HEK293 (cell line): ENCODE data around the gene ANO6.

ENCODE experiments used
- KLF16 ChIP-seq: fragments of 450-650 bp; formaldehyde crosslinking; IDR thresholded peaks from 2 replicates; pipeline ENCODE4 v1.5.1; 2017; ENCODE audit warnings: missing biosample characterization, missing genetic modification characterization
- SP3 ChIP-seq: fragments of 450-650 bp; formaldehyde crosslinking; IDR thresholded peaks from 2 replicates; pipeline ENCODE4 v1.5.1; 2016; ENCODE audit warnings: missing biosample characterization, missing genetic modification characterization
- YY1 ChIP-seq: fragments of 450-650 bp; formaldehyde crosslinking; IDR thresholded peaks from 2 replicates; pipeline ENCODE4 v1.5.1; 2018; ENCODE audit warnings: missing biosample characterization, missing genetic modification characterization
- ZBTB8A ChIP-seq: fragments of 450-650 bp; formaldehyde crosslinking; IDR thresholded peaks from 2 replicates; pipeline ENCODE4 v1.5.1; 2016; ENCODE audit warnings: missing biosample characterization, missing genetic modification characterization
- ZFP3 ChIP-seq: fragments of 450-650 bp; formaldehyde crosslinking; IDR thresholded peaks from 2 replicates; pipeline ENCODE4 v1.5.1; 2016; ENCODE audit warnings: low read depth, missing biosample characterization, missing genetic modification characterization
- ZNF366 ChIP-seq: fragments of 450-650 bp; formaldehyde crosslinking; conservative IDR thresholded peaks from 2 replicates; pipeline ENCODE4 v1.5.1; 2016; ENCODE audit warnings: missing biosample characterization, missing genetic modification characterization
- ZNF37A ChIP-seq: fragments of 450-650 bp; IDR thresholded peaks from 2 replicates; pipeline ENCODE4 v1.5.1; 2018; ENCODE audit warnings: missing biosample characterization, missing genetic modification characterization
- ZNF76 ChIP-seq: fragments of 450-650 bp; formaldehyde crosslinking; IDR thresholded peaks from 2 replicates; pipeline ENCODE4; 2016; ENCODE audit warnings: low read depth, missing biosample characterization, missing genetic modification characterization, borderline replicate concordance
- ZNF776 ChIP-seq: fragments of 450-650 bp; formaldehyde crosslinking; IDR thresholded peaks from 2 replicates; pipeline ENCODE4 v1.5.0; 2017; ENCODE audit warnings: missing biosample characterization, missing genetic modification characterization, borderline replicate concordance
- ZXDB ChIP-seq: fragments of 450-650 bp; formaldehyde crosslinking; IDR thresholded peaks from 2 replicates; pipeline ENCODE4 v1.5.1; 2016; ENCODE audit warnings: missing biosample characterization, missing genetic modification characterization
- TF ChIP-seq, protein P1 (sequence below): fragments of 450-650 bp; formaldehyde crosslinking; IDR thresholded peaks from 2 replicates; pipeline ENCODE4 v1.5.1; 2016; ENCODE audit warnings: missing biosample characterization, missing genetic modification characterization

DNA sequence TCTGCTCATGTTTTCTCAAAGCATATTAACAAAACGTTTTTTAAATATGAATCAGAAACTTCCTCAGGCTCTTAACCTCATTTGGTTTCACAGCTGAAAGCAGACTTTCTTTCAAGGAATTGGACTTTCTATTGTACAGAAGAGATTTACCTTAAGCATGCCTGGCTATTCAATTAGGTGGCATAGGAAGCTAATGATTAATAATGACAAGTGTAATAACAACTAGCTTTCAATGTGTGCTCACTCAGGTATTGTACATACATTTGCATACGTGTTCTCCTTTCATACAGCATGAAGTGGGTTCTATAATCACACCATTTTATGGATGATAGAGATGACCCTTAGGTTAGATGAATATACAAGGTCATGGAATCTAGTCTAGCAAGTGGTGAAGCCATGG, 115.7 kb downstream of the ANO6 start:
- TF ChIP-seq, protein P1, sequence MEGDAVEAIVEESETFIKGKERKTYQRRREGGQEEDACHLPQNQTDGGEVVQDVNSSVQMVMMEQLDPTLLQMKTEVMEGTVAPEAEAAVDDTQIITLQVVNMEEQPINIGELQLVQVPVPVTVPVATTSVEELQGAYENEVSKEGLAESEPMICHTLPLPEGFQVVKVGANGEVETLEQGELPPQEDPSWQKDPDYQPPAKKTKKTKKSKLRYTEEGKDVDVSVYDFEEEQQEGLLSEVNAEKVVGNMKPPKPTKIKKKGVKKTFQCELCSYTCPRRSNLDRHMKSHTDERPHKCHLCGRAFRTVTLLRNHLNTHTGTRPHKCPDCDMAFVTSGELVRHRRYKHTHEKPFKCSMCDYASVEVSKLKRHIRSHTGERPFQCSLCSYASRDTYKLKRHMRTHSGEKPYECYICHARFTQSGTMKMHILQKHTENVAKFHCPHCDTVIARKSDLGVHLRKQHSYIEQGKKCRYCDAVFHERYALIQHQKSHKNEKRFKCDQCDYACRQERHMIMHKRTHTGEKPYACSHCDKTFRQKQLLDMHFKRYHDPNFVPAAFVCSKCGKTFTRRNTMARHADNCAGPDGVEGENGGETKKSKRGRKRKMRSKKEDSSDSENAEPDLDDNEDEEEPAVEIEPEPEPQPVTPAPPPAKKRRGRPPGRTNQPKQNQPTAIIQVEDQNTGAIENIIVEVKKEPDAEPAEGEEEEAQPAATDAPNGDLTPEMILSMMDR (tag by site-specific recombination), result no peak
- TF ChIP-seq ZFP3 (tag by site-specific recombination) (no peak), YY1 (tag by site-specific recombination) (no peak), ZNF366 (tag by site-specific recombination) (no peak), SP3 (tag by site-specific recombination) (no peak), ZXDB (tag by site-specific recombination) (no peak), ZNF76 (no peak), ZBTB8A (no peak), ZNF776 (no peak), KLF16 (no peak), ZNF37A (tag by site-specific recombination) (no peak)
